ENCODE measurements around the gene KCNK3.
"Not testable (repeated sequence)": the region's sequence is repeated elsewhere in the genome, so short reads cannot be mapped to it uniquely, and the experiment has no call there.

KCNK3 gene

GRCh38 chr2:26692279-26692896, at the start of gene KCNK3:
Gene KCNK3 (plus strand): TSS chr2:26692722. CDS start chr2:26692876, 154 bp downstream.
- peak; percentile 3 to 7 for DNase-seq (ENCODE audit: low read depth in 2 of 2)

DNA sequence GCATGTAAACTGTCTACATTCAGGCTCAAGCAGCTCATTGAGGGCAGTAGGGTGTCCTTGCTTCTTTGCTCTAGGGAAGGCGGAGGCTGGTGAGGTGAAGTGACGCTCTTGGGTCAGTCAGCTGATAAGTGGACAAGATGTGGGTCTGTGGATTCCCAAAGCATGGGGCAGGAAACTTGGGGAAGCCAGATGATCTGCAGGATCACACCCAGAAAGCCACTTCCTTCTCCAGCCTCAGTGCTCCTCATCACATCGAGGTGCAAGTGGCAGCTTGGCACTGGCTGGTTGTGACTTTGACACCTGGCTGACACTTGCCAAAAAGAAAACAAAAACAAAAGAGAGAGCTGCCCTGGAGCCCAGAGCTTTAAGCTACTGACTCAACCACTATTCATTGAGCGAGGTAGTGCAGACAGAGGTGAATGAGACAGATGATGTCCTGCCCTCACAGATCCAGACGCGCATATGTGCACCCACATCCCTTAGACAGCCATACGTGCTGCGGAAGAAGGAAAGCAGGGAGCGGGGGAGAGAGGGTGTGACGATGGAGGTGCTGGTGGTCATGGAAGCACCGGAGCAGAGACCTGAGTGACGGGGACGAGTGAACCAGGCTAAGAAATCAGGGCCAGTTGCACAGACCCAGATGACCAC, 48.2 kb upstream of the KCNK3 start:
- DNase-seq (ENCODE audit: low read depth in 2 of 2), result no peak

- no peak for DNase-seq (ENCODE audit: low read depth in 2 of 2)
These were observed 46.8 kb upstream of the KCNK3 start for GRCh38 chr2:26645762-26646161.

DNA sequence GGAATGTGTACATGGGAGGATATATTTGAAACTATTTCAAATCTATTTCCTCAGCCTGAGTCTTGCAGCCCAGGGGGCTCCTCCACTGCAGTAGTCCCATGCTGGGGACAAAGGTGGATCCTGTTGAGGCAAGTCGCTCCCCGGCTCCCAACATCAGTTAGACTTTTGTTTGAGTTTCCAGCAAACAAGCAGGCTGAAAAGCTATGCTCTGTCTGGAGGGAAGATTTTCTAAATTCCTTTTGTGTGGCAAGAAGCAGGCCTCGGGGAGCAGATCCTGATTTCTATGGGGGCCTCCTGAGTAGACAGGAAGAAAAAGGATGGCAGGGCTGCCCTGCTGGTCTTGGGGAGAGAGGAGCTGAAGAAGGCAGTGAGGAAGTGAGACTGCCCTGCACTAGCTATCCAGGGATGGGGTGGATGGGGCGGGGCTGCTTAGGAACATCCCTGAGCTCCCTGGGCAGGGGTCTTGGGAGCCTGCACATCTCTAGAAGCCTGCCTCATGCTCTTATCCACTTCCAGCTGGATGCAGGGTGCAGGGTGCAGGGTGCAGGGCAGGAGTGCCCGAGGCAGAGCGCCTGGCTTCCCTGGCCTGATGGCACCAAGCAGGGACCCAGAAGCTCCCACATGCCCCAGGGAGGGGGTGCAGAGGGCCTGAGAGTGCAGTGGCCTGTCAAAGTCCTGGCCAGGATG, 45.4 kb upstream of the KCNK3 start:
- no peak for DNase-seq (ENCODE audit: low read depth in 2 of 2)

DNA sequence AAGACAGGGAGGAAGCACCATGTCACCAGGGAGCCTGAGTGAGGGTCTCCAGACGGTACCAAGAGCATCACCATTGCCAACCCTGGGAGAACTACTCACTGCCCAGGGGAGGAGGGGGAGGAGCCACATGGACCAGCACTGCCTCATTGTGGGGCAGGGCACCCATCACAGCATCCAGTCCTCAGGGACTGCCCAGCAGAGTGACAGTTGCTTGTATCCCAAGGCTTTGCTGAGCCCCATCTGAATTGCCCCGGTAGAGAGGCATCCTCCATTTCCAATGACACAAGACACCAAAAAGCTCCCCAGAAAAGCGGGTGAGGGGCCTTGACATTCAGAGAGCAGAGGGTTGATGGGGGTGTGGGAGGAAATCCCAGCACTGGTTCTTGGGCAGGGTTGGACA, 44.5 kb upstream of the KCNK3 start:
- DNase-seq (ENCODE audit: low read depth in 2 of 2), result no peak

DNA sequence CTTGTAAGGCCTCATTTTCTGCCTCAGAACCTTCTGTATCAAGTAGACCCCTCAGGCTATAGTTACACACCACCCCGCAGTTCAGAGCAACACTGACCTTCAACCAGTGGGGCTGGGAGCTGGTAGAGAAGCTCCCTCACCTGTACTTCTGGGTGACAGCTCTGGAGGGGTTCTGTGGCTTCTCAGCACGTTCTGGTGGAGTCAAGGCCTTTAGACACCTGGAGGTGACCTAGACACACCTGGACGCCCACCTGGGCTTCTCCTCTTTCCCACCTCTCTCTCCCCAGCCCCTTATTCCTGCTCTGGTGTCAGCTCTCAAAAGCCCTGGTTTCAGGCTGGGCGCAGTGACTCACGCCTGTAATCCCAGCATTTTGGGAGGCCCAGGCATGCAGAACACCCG, 44.0 kb upstream of the KCNK3 start:
- no peak for DNase-seq (ENCODE audit: low read depth in 2 of 2)

- no peak for DNase-seq (ENCODE audit: low read depth in 2 of 2)
These were observed 43.2 kb upstream of the KCNK3 start for GRCh38 chr2:26649322-26649721.

DNA sequence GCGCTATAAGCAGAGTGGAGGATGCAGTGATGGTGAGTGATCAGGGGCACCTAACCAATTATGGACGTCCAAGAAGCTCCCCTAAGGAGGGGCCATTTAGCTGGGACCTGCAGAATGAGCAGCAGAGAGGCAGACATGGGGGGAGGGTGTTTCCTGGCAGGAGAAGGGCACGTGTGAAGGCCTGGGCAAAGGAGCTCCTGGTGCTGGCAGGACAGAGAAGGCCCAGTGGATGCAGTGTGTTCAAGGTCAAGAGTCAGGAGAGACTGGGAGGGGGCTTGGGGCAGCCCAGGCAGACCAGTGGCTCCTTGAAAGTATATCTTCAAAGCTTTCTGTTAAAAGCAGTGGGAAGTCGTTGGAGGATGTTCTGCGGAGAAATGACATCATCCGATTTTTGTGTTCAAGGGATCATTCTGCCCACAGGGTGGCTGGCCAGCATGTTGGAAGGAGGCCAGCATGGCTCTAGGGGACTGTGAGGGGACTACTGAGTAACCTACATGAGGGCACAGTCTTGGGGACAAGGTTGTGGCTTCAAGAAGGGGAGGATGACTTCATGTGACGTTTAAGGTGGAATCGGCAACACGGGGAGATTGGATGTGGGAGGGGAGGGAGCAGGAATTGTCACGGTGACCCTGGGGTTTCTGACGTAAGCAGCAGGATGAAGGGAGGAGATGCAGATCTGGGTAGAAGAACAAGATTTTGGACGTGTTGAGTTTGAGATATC, 42.4 kb upstream of the KCNK3 start:
- no peak for DNase-seq (ENCODE audit: low read depth in 2 of 2)

- no peak for DNase-seq (ENCODE audit: low read depth in 2 of 2)
These were observed 41.6 kb upstream of the KCNK3 start for GRCh38 chr2:26650713-26651469.

DNA sequence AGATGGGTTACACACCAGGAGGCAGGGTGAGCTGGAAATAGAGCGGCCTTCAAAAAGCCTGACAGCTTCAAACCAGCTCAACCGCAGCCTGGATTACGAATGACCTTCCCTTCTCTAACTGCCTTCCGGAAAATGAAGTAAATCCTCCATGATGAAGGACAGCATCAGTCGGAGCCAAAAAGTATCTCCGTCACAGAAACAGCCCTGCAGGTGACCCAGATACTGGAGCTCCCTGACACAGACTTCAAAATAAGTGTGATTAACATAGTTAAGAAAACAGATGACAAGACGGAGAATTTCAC, 41.1 kb upstream of the KCNK3 start:
- DNase-seq (ENCODE audit: low read depth in 2 of 2), result no peak

DNA sequence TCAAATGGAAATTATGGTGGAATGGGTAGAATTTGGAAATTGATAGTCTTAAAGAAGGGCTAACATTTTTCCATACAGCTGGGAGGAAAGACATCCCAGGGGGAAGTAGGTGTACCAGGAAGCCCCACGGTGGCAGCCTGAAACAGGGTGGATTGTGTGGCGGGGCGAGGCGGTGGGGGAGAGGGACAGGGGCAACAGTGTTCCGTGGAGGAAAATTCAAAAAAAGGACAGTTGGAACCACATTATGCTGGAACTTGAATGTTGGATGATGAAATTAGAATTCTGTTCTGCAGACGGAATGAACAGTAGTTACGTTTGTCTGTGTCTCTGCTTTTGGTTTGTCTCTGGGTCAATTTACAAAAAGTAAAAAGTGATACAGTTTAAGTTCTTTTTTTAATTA, 40.7 kb upstream of the KCNK3 start:
- no peak for DNase-seq (ENCODE audit: low read depth in 2 of 2)

DNA sequence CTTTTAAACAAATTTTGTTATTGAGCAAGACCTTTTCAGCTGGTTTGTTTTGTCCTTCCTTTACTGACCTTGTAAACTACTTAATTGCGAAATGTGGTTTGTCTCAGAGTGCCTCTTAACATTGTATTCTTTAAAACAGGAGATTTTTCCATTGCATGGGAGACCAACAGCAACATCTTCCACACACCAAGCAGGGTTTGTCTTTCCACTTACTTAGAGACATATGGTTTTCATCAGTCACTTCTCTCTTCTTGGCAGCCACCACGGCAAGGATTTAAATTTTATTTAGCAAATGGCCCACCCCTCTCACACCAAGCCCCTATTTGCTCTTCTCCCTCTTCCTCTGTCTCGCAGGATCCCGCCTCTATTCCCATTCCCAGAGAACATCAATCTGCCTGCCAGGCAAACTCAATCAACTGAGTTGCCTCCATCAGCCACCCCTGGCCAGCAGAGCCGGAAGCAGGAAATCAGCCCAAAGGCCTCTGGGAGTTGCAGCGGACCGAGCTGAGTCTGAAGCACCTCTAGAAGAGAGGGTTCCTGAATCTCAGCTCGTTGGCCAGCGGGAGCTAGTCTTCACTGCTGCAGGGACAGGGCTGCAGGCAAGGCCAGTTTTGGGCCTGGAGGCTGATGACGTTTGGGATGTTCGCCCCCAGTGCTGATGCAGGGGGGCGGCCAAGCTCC, 40.0 kb upstream of the KCNK3 start:
- no peak for DNase-seq (ENCODE audit: low read depth in 2 of 2)

DNA sequence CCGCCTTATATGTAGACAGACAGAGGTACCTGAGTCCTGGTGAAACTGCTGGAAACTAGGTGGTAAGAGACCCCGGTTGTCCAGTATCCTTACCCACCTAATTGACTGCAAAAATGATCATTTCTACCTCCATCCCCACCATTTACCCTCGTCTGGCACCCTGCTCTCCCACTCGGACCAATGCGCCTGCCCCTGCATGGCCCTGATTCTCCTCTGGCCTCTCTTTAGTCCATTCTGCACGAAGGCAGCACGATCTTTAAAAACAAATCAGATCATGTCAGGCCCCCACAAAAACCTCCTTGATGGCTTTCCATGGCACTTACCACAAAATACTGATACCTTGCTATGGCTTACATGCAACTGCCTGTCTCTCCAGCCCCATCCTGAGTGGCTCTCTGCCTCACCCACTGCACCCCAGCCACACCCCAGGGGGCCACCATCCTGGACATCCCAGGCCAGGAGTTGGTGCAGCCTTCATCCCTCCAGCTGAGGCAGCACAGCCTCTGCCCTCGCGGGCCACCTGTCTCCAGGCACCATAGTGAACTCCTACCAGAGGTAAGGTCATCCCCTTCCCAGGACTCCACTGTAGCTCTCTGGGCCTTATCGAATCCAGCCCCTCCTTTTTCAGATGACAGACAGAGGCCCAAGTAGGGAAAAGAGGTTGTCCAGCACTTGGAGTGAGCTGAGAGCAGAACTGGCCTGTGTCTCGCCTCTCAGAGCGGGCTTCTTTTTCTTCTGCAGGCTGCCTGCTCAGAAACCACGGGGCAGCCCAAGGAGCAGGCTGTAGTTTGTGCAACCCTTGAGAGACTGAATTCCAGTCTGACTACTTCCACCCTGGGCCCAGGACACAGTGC, 39.1 kb upstream of the KCNK3 start:
- DNase-seq (ENCODE audit: low read depth in 2 of 2), result no peak

DNA sequence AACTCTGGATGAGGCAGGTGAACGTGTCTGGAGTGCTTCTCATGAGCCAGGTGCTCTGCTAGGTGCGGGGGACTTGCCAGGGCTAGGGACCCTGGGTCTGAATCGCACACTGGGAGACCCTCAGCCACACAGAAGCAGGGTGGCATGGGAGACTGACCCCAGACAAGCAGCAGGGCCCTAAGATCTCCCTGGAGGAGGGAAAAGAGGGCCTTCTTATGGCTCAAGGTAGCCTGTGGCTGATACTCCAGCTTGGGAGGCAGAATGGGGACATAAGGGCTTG, 38.5 kb upstream of the KCNK3 start:
- DNase-seq (ENCODE audit: low read depth in 2 of 2), result no peak

DNA sequence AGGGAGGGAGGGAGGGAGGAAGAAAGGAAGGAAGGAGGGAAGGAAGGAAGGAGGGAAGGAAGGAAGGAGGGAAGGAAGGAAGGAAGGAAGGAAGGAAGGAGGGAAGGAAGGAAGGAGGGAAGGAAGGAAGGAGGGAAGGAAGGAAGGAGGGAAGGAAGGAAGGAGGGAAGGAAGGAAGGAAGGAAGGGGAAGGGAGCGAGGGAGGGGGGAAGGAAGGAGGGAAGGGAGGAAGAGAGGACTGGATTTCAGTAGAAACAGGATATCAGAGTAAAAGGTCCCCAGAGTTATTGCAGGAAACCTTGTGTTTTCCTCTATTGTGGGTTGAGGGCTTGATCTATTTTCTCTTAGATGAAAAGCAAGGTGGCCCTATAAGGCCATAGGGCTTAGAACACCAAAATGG, 37.4 kb upstream of the KCNK3 start:
- DNase-seq (ENCODE audit: low read depth in 2 of 2), result not testable (repeated sequence)

DNA sequence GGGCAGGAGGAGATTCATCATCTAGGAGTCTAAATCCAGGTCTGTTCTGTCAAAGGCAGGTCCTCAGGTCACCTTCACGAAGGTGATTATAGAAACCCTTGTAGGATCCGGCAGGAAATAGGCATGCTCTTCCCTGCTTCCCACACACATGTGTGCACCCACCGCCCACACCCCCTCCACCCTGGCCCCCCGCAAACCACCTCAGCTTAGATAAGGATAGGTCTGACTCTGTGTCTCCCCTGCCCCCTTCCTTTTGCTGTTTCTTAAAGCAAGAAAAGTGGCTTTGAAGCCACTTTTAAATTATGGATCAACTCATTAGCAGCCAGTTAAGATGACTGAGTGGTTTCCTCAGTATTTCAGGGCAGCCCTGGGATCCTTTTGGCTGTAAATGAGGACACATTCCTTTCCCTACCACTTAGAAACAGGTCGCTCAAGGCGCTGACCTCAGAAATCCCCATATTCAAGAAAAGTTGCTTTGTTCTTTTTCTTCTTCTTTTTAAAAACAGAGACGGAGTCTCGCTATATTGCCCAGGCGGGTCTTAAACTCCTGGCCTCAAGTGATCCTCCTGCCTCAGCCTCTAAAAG, 36.8 kb upstream of the KCNK3 start:
- DNase-seq (ENCODE audit: low read depth in 2 of 2), result no peak

- DNase-seq (ENCODE audit: low read depth in 2 of 2), result no peak
These were observed 35.3 kb upstream of the KCNK3 start for GRCh38 chr2:26657265-26657664.

DNA sequence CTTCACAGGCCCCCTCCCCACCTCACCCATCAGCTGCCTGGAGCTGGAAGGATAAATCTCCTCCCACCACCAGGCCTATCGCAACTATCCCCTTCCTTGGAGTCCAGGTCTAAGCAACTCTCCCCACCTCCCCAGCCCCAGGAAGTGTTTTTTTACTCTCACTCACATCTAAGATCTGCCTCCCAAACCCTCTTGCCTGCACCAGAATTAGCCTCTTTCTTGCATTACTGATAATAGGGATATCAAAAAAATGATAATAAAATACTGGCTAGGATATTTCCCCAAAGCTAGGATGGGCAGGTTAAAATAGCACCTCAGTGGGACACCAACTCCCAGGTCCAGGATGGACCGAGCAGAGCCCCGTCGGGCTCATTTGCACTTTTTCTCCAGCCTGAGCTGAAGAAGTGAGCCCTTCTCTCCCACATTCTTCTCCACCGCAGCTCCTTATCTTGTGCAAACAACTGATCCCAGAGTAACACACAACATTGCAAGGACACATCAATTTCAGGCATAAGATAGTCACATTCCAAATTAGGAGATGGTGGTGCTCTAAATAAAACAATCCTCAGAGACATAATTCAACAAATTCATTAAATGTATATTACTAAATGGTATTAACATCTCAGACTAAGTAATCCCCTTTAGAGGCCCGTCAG, 33.7 kb upstream of the KCNK3 start:
- no peak for DNase-seq (ENCODE audit: low read depth in 2 of 2)

GRCh38 chr2:26660363-26660962, 32.1 kb upstream of the KCNK3 start:
- DNase-seq (ENCODE audit: low read depth in 2 of 2), result no peak

All from stimulated activated CD8-positive, alpha-beta memory T cell treated with anti-CD3 and anti-CD28 coated beads, Interleukin-2, amount 100 ng/mL, for 1 hour (primary cell).